ENCODE measurements around the gene ARL1.

GRCh38 chr12:101361455-101361854, 46.1 kb downstream of the ARL1 start:
- TF ChIP-seq POLR2AphosphoS5 (IDR thresholded peaks at IDR 0.05; ENCODE audit: low read depth) (no peak), CTCF (IDR thresholded peaks at IDR 0.05; ENCODE audit: insufficient read depth, low read length) (no peak)

All from HL-60 (cell line).